GDM1 (cell line): Measurements from ENCODE around the gene PIBF1.

ENCODE experiments used
- DNase-seq: peaks from one replicate; lab custom pipeline; 2025; lab: John Stamatoyannopoulos, UW

The PIBF1 gene

DNA sequence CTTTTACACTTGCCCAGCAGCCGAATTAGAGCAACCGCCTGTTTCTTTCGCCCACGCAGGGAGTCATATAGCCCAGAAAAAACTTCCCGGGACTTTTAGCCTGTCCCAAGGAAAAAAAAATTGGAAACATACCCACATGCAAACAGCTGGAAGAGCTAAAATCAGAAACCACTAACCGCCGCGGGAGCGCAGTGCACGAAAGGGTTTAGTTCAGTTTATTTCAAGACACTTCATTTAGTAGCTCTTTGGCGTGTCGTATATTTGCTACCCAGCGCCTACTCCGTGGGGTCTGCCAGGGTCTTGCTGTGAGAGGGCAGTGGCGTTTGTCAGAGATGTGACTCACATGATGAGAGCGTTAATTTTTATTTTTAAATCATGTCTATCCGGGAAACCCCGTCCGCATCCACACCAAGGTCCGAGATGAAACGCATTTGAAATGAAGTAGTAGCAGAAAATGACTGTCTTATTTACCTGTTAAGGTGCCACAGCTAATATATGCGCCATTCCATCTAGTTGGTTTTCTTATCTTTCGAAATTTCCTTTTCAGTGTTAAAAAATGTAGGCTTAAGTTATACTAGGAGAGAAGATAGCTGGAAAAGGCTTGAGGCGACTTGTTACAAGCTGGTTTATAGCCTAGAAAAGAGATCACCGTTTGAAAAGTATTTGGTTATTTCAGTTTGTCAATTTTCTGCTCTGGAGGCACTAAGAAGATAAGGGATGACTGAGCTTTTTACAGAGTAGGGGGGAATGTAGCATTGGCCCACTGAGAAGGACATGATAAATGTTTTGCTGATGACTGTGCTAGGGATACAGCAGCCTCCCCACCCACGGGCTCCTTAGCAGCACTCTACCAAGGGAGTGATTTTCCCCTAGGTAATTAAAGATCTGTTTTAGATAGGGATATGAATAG is 278.6 kb downstream of the PIBF1 start:
- DNase-seq: no peak

- DNase-seq: no peak
Observed at GRCh38 chr13:73061473-73061872, 279.5 kb downstream of the PIBF1 start.

- DNase-seq: no peak
Observed at GRCh38 chr13:73061876-73062275, 279.9 kb downstream of the PIBF1 start.

DNA sequence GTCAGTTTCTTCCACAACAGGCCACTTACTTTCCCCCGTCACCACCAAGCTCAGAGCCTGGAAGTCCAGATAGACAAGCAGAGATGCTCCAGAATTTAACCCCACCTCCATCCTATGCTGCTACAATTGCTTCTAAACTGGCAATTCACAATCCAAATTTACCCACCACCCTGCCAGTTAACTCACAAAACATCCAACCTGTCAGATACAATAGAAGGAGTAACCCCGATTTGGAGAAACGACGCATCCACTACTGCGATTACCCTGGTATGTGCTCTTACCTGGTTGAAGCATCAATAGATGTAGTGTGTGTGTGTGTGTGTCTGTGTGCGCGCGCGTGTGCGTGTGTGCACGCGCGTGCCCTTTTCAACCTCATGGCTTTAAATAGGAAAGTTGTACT is 280.5 kb downstream of the PIBF1 start:
- no peak for DNase-seq

- DNase-seq: no peak
Observed at GRCh38 chr13:73063166-73063565, 281.2 kb downstream of the PIBF1 start.

GRCh38 chr13:73065036-73065435 is 283.1 kb downstream of the PIBF1 start:
- DNase-seq: no peak

DNA sequence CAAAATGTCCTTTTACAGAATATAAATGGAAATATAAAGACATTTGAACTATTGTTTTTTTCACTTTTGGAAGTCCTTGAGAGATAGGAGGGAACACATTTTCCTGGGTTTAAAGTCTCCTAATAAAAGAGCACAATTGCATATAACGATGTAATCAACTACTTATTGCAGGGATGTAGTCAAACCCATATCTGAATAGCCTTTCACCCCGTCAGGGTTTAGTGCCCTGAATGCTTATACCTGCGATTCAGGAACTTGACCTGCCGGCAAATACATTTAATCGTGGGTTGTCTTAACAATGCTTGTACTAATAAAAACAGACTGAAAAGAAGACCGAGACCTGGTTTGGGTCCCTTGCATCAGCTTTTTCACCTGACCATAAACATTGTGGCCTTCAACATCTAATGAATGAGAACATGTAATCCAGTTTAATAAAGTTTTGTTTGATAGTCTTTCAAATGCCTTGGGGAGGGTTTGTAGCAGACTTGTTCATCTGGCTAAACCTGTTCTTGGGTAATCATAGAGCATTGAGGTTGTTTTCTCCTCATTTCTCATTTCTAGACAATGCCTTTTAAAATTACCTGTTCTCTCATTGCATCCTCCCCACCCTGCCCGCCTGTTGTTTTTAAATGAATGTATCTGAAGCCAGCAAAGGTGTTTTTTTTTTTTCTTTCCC is 283.9 kb downstream of the PIBF1 start:
- no peak for DNase-seq
